Sciatic nerve (tissue), 2 donors: ENCODE results near the gene NAA50. TPM values are rescaled to one million over a fixed set of nuclear protein-coding genes. Genes with fewer than 3 reads are reported as not detected.

Experiments
- ATAC-seq: fragments of 200-7000 bp; cut with Tn5 transposase; one replicate; pipeline ENCODE4 v1.9.1; 2020; ENCODE audit warnings: mild to moderate bottlenecking, moderate library complexity
- DNase-seq: peaks from one replicate; pipeline ENCODE4 v3.0.0-alpha.2; 2020; ENCODE audit warnings: low spot score
- intact Hi-C: fragments of 100-400 bp; cut with DNase I; formaldehyde crosslinking; loops from one replicate; pipeline ENCODE4 v1.14.2; 2022
- total RNA-seq: library from RNA; stranded (reverse); fragmentation: NEBNext Ultra II Directional; extraction: Animal tissue kit (Norgen Biotek cat#: 25700); gene quantifications from one replicate; pipeline ENCODE4 v1.2.1, GENCODE V29; 2021
- donor health status: DM: no; HTN: no; CAD: no.
- donor health status: DM: no; HTN: no; CAD: no.

The NAA50 gene
- total RNA-seq = 75.7 TPM

DNA sequence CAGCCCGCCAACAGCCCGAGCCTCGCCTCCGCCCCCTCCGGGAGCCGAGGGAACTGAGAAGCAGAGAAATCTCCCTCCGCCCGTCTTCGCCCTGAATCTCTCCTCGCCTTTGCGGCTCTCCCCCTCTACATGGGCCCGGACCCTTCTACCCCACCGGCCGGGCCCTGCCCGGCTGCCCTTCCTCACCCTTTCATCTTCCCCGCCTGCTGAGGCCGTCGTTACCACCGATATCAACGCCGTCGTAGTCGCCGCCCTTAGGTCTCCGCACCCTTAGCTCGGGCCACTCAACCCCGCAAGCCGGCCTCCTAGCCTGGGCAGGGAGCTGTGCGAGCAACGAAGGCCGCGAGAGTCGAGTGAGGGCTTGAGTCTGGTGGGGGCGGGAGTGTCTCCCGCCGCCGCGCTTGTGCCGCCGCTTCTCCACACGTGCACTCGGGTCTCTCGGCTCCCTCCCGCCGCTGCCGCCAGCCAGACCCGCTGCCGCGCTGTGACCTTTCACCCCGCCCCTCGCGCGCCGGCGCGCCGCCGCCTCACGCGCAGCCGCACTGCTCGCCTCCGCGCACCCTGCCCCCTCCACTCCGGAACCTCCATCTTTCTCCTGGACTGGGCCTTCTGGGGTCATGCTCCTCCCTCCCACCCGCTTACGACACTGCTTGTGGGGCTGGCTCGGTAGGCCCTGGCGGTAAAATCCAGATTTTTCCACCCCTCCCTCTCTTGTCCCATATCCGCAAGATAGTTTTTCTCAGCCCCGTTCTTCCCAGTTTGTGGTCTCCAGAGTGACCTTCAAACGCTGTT is at the start of gene NAA50:
NAA50 (minus strand) TSS at position 494 of the 792 bp plus-strand sequence; CDS start at position 194, 300 bp downstream.
- intact Hi-C loops = no loop called here
- DNase-seq (peak; percentile 97), ATAC-seq (peak; percentile 97)

DNA sequence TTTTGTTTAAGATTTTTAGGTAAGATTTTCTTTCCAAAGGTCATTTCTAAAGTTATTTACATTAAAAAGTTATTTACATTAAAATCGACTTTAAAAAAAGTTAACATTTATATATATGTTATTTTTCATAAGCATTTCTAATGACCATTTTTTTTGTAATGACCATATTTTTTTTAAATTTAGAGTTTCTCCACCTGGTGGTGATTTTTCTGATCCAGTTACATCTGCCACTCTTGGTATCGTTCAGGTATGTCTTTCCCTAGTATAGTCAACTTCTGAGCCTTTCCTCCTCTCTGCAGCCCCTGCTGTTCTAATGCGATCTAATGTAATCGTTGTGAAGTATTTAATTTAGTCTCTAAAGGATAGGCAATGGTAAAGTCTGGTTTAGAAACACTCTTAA is 49.6 kb upstream of the NAA50 start:
- intact Hi-C loops = no loop called here
- ATAC-seq = no peak

DNA sequence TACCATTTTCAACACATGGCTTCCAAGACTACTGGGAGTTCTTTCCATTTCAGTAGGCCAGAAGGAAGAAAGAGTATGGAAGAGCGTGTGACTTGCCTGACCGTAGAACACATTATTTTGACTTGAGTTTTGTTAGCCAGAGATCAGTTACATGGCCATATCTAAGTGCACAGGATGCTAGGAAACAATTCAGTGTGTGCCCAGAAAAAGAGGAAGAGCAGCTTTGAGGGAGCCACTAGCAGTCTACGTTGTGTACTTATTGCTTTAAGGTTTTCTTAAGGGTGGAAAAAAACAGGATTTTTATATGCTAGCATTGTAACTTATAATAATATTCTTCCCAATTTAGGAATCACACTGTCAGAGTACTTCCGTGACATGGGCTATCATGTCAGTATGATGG is 48.5 kb upstream of the NAA50 start:
- no peak for ATAC-seq
- DNase-seq = no peak
- intact Hi-C loops = no loop called here

More for the DNA sequence above, 49.6 kb upstream of the NAA50 start:
- DNase-seq = no peak

DNA sequence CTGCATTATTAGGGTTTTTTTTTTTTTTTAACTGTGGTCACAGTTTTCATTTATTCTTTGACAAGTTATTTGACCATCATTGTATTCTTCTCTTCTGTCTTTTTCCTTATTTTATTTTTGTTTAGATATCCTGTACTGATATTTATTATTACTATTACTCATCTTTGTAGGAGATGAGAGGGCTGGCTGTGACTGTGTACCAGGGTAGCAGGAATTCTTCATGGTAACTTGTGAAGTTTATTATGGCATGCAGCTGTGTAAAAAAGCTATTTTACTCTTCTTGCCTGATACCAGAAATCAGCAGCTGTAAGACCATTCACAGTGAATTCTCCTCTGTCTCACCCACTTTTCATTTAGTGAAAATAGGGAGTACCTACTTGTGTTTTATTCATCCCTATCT is 45.3 kb upstream of the NAA50 start:
- intact Hi-C loops = no loop called here
- ATAC-seq = no peak
- no peak for DNase-seq

GRCh38 chr3:113783980-113784379 is 37.9 kb upstream of the NAA50 start:
- ATAC-seq = no peak
- DNase-seq = no peak
- intact Hi-C loops = no loop called here

GRCh38 chr3:113783463-113783862 is 37.4 kb upstream of the NAA50 start:
- intact Hi-C loops = no loop called here
- DNase-seq (no peak), ATAC-seq (peak; percentile 24)

- DNase-seq (no peak), ATAC-seq (no peak)
- intact Hi-C loops = no loop called here
Measured at GRCh38 chr3:113776564-113776963, 30.5 kb upstream of the NAA50 start.

- no peak for ATAC-seq
- intact Hi-C loops = no loop called here
Measured at GRCh38 chr3:113775516-113775915, 29.5 kb upstream of the NAA50 start.

GRCh38 chr3:113773381-113773780 is 27.3 kb upstream of the NAA50 start:
- ATAC-seq (no peak), DNase-seq (no peak)
- intact Hi-C loops = no loop called here

More at GRCh38 chr3:113775516-113775915, 29.5 kb upstream of the NAA50 start:
- DNase-seq = no peak

DNA sequence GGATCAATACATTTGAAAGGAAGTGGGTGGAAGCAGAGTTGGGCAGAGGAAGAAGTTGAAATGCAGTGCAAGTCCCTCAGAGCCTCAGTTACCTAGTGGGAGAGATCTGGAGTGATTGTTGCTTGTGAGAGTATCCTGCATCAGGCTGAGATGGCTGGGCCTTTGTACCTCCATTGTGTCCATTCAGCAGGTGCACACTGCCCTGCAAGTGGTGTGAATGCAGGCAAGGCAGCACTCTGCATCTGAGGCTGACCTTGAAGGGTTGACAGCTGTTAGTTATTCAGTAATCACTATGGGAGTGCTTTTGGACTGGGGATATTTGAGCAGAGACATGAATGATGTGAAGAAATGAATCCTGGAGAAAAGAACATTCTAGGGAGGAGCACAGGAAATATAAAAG is 25.9 kb upstream of the NAA50 start:
- DNase-seq = no peak
- ATAC-seq = no peak
- intact Hi-C loops = no loop called here

DNA sequence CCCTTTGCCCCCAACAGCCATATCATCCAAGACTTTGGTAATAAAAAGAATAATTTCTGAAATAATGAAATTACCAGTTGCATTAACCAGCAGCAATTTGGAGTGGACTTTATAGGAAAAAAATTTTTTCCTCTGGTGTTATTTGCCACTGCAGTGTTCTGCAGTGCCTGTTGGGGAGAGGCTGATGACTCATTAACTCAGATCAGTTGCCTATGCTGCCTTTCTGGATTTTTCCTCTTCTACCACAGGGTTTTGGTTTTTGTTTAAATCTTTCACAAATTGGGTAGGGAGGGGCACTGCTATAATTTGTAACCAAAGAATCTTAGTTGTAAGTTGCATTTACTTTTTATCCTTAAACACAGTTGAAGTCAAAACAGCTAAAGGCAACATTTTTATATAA is 23.5 kb upstream of the NAA50 start:
- DNase-seq (no peak), ATAC-seq (no peak)
- intact Hi-C loops = no loop called here

DNA sequence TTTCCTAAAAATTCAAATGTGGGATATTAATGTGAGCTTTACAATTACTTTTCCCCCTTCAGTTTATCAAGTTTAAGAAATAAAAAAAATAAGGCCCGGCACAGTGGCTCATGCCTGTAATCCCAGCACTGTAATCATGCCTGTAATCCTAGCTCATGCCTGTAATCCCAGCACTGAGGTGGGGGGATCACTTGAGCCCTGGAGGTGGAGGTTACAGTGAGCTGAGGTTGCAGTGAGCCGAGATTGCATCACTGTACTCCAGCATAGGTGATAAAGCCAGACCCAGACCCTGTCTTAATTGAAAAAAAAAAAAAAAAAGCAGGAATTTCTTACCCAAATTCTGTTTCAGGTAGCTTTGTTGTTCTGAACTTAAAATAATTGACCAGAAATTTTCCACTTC is 18.6 kb upstream of the NAA50 start:
- intact Hi-C loops = no loop called here
- DNase-seq (no peak), ATAC-seq (no peak)

- ATAC-seq = no peak
- DNase-seq = no peak
- intact Hi-C loops = no loop called here
Measured at GRCh38 chr3:113758389-113759024, 12.5 kb upstream of the NAA50 start.

GRCh38 chr3:113754494-113755159 is 8.6 kb upstream of the NAA50 start:
- intact Hi-C loops = no loop called here
- ATAC-seq (no peak), DNase-seq (no peak)

GRCh38 chr3:113753376-113753985 is 7.4 kb upstream of the NAA50 start:
- no peak for DNase-seq
- intact Hi-C loops = no loop called here

GRCh38 chr3:113751141-113751540 is 5.1 kb upstream of the NAA50 start:
- ATAC-seq = no peak
- intact Hi-C loops = no loop called here
- DNase-seq = no peak

More at GRCh38 chr3:113753376-113753985, 7.4 kb upstream of the NAA50 start:
- ATAC-seq = no peak

- DNase-seq (no peak), ATAC-seq (no peak)
- intact Hi-C loops = no loop called here
Measured at GRCh38 chr3:113747283-113748046, 1.4 kb upstream of the NAA50 start.

DNA sequence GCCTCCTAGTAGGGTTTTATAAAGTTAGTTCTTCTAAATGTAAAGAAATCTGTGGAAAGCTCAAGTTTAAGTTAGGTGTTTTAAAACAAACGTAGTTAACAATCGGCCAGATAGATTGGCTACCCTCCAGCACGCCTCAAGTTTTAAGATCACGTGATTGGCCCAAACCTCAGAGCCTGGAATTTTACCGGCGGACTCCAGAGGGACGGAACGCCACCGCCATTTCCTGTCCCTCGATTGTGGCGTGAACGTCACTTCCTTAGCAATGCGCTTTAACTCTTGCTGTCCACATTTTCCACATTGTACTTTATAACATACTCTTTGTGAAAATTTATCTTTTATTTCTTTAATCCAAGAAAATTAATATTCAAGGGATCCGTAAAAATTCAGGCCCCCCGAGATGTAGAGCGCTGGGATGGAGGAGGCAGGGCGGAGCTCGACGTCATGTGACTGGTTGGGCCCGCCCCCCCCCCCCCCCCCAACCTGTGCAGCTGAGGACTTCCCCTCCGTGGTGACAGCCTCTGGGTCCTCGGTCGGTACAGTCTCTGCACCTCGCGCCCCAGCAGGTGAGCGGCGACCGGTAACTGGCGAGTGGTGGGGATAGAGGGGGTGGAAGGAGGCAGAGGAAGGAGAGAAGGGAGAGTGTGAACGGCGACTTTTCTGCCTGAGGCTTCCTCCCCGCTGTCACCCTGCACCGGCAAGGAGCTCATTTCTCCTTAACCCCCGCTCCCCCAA is 666 bp upstream of the NAA50 start, which contains the start of gene ATP6V1A:
ATP6V1A (plus strand) TSS at position 488 of the 735 bp plus-strand sequence. CDS start 31,719 bp downstream, outside the sequence.
- ATAC-seq (peak; percentile 90), DNase-seq (peak; percentile 92)
- intact Hi-C loops = no loop called here
